SU-DHL-6 (cell line): ENCODE results near the gene ELMO1.

Source experiments
- EZH2phosphoT487 ChIP-seq: fragments of 200-600 bp; sonication (generic), shearing (Covaris generic); conservative IDR thresholded peaks from 2 replicates; pipeline ENCODE4 v1.6.1; 2018; ENCODE audit warnings: mild to moderate bottlenecking, antibody characterized with exemption, low read length, moderate library complexity, mixed read lengths
- TF ChIP-seq, protein P1 (sequence below): fragments of 200-600 bp; sonication (generic); IDR thresholded peaks from one replicate; pipeline ENCODE4 v1.5.1; 2017; ENCODE audit warnings: antibody characterized with exemption, mild to moderate bottlenecking, low read length, moderate library complexity; ENCODE audit not compliant: insufficient read depth, poor library complexity, severe bottlenecking

DNA sequence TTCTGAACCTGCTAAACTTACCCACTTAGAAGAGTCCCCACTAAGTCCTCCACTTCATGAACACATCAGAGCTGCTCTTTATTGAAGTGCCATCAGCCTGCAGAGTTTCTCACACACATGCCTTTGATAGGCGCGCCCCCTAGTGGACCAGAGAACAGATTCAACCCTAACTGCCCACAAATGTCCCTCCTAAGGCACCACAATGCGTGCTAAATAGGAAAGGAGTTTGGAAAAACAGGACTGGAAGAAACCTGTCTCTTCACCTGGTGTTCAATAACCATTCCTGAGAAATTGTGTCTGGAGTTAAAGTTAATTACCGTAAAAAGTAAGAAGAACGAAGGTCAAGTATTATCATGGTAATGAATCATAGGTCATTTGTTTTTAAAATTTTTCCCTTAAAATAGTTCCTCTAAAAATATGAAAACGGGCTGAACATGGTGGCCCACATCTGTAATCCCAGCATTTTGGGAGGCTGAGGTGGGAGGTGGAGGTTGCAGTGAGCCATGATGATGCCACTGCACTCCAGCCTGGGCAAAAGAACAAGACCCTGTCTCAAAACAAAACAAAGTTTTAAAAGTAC is 249.7 kb downstream of the ELMO1 start:
- TF ChIP-seq, protein P1, sequence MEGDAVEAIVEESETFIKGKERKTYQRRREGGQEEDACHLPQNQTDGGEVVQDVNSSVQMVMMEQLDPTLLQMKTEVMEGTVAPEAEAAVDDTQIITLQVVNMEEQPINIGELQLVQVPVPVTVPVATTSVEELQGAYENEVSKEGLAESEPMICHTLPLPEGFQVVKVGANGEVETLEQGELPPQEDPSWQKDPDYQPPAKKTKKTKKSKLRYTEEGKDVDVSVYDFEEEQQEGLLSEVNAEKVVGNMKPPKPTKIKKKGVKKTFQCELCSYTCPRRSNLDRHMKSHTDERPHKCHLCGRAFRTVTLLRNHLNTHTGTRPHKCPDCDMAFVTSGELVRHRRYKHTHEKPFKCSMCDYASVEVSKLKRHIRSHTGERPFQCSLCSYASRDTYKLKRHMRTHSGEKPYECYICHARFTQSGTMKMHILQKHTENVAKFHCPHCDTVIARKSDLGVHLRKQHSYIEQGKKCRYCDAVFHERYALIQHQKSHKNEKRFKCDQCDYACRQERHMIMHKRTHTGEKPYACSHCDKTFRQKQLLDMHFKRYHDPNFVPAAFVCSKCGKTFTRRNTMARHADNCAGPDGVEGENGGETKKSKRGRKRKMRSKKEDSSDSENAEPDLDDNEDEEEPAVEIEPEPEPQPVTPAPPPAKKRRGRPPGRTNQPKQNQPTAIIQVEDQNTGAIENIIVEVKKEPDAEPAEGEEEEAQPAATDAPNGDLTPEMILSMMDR = peak; percentile 99
- TF ChIP-seq EZH2phosphoT487 = no peak
